Left lung (tissue), 10 donors: ENCODE data around the gene COL1A1. TPM values are rescaled to one million over a fixed set of nuclear protein-coding genes. Genes with fewer than 3 reads are reported as not detected.

Source experiments
- ATAC-seq: fragments of 200-7000 bp; cut with Tn5 transposase; one replicate; pipeline ENCODE4 v1.9.1; 2020; ENCODE audit warnings: moderate library complexity
- DNase-seq, 4 donors: peaks; one replicate each; pipeline ENCODE4 v3.0.0-alpha.2; 2013 to 2020
- H3K27ac ChIP-seq, 2 donors: fragments of 200-600 bp; sonication (generic) in 1 of 2; one replicate each; pipeline versions ENCODE4 v1.5.0 to v1.8.0; 2020 to 2021
- H3K27me3 ChIP-seq, 2 donors: fragments of 200-600 bp; sonication (generic) in 1 of 2; one replicate each; pipeline versions ENCODE4 v1.5.0 to v1.8.0; 2020 to 2021
- H3K36me3 ChIP-seq, 2 donors: fragments of 200-600 bp; sonication (generic) in 1 of 2; one replicate each; pipeline versions ENCODE4 v1.5.0 to v1.8.0; 2020 to 2021
- H3K4me1 ChIP-seq, 2 donors: fragments of 200-600 bp; one replicate each; pipeline ENCODE4 v1.8.0; 2021
- H3K4me3 ChIP-seq, 2 donors: fragments of 200-600 bp; sonication (generic) in 1 of 2; one replicate each; pipeline versions ENCODE4 v1.5.0 to v1.8.0; 2020 to 2021; ENCODE audit warnings: mild to moderate bottlenecking in 1 of 2
- H3K9me3 ChIP-seq, 2 donors: fragments of 200-600 bp; sonication (generic) in 1 of 2; one replicate each; pipeline versions ENCODE4 v1.5.0 to v1.8.0; 2020 to 2021
- intact Hi-C, 2 donors: fragments of 100-400 bp; cut with DNase I; formaldehyde crosslinking; loops; one replicate each; pipeline versions ENCODE4 v1.11.2 to v1.14.2; 2022
- polyA plus RNA-seq, 6 donors: library from polyadenylated mRNA; unstranded; fragments of 120-200 nt; gene quantifications; one replicate each; pipeline ENCODE4 v1.2.1, GENCODE V29; 2013; ENCODE audit not compliant: insufficient read length in 6 of 6
- total RNA-seq, 2 donors: library from RNA; stranded (reverse); fragmentation: NEBNext Ultra II Directional; extraction: Animal tissue kit (Norgen Biotek cat#: 25700); gene quantifications; one replicate each; pipeline ENCODE4 v1.2.1, GENCODE V29; 2021
- TF ChIP-seq, protein P1 (sequence below), 2 donors: fragments of 200-600 bp; sonication (generic) in 1 of 2; IDR thresholded peaks; one replicate each; pipeline versions ENCODE4 v1.5.0 to v1.8.0; 2021; ENCODE audit warnings: antibody characterized with exemption in 2 of 2
- donor health status: DM: no; HTN: yes; CAD: no.
- donor health status: DM: no; HTN: no; CAD: no.

COL1A1 gene
- total and polyA plus RNA-seq, 8 donors: 421 to 4,830 (median 675) TPM

DNA sequence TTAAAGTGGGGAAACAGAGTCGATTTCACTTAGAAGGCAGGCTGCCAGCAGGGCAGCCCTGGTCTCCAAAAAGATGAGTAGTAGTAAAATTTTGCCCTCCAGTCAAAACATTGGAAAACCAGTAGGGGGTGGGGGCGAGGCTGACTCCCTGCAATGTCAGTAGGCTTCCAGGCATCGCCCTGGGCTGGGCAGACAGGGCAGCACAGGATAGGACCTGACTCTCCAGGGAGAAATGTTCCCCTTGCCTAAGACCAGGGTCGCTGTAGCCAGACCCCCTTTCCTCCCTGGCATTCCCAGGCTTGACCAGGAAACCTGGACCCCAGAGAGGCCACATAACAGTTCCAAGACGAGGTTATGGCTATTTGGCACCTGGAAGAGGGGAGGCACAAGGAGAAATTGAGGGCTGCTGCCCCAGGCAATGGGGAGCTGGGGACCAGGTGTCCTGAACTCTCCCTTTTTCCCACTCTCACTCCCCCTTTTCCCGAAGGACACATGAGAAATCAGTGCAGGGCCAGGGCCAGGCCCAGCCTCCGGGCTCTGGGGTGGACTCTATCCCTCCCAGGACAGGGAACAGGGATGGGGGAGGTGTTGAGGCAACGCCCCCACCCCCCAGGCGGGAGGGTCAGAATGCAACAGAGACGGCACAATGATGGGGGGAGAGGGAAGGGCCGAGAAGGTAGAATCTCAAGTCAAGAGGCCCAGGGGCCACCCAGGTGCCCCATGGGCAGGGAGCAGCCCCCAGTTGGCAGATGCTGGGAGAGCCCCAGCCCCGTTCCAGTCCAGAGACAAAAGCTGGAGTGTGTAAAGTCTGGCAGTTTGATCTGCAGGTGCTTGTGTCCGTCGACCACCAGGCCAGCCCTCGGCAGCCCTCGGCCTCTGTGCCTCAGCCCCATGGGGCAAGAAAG is 67.0 kb downstream of the COL1A1 start:
- peaks cover 0 to 33% of the 10 kb centered on the region in 2 donors for H3K4me1 ChIP-seq
- DNase-seq: peak in 1 of 4 donors; percentile 62
- H3K36me3 ChIP-seq: peaks cover 0 to 57% of the 10 kb centered on the region in 2 donors
- peaks cover under 1 to 18% of the 10 kb centered on the region in 2 donors for H3K27me3 ChIP-seq
- intact Hi-C loops: no loop called here
- TF ChIP-seq, protein P1, sequence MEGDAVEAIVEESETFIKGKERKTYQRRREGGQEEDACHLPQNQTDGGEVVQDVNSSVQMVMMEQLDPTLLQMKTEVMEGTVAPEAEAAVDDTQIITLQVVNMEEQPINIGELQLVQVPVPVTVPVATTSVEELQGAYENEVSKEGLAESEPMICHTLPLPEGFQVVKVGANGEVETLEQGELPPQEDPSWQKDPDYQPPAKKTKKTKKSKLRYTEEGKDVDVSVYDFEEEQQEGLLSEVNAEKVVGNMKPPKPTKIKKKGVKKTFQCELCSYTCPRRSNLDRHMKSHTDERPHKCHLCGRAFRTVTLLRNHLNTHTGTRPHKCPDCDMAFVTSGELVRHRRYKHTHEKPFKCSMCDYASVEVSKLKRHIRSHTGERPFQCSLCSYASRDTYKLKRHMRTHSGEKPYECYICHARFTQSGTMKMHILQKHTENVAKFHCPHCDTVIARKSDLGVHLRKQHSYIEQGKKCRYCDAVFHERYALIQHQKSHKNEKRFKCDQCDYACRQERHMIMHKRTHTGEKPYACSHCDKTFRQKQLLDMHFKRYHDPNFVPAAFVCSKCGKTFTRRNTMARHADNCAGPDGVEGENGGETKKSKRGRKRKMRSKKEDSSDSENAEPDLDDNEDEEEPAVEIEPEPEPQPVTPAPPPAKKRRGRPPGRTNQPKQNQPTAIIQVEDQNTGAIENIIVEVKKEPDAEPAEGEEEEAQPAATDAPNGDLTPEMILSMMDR (IDR thresholded peaks at IDR 0.05): no peak
- no peak overlapping the region for H3K27ac ChIP-seq
- no peak overlapping the region for H3K4me3 ChIP-seq
- no peak for ATAC-seq
- no peaks in the 10 kb centered on the region for H3K9me3 ChIP-seq

DNA sequence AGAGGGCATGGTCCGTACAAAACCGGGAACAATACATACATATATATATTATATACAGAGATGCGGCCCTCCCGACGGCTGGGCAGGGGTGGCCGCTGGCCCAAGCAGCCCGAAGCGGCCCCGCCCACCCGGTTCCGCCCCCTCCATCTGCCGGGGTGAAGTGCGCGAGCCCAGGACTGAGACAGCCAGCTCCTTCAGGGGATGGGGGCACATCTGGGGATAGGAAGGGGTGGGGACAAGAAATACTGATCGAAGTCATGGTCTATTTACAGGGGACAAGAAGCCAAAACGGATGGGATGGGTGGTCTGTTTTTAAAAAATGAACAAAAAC is 67.7 kb downstream of the COL1A1 start:
- ATAC-seq (peak; percentile 16), DNase-seq (peak in 1 of 4 donors; percentile 75)
- H3K4me3 ChIP-seq: no peak overlapping the region
- H3K27me3 ChIP-seq: peaks cover 7 to 25% of the 10 kb centered on the region in 2 donors
- H3K4me1 ChIP-seq: peaks cover 7 to 35% of the 10 kb centered on the region in 2 donors
- intact Hi-C loops: no loop called here
- H3K9me3 ChIP-seq: no peaks in the 10 kb centered on the region
- TF ChIP-seq, protein P1 (IDR thresholded peaks at IDR 0.05): no peak
- H3K27ac ChIP-seq: peak overlapping the region in 1 of 2 donors; percentile 30
- H3K36me3 ChIP-seq: peaks cover 0 to 49% of the 10 kb centered on the region in 2 donors

Other genes starting within 250 kb of the COL1A1 start
- 1 to 10 TPM in 1 of 2 donors, under 1 TPM in 1; 0.76 to 1.3 TPM for gene DLX4, start 232.4 kb downstream of the COL1A1 start, total RNA-seq
- gene DLX4, start 232.4 kb downstream of the COL1A1 start, polyA plus RNA-seq: 1 to 10 TPM; 1.2 to 2.6 (median 1.5) TPM
- gene DLX3, start 206.4 kb downstream of the COL1A1 start, total RNA-seq: under 1 TPM; 0.52 to 0.67 TPM
- 1 to 10 TPM; 1.1 to 2.2 (median 1.4) TPM for gene DLX3, start 206.4 kb downstream of the COL1A1 start, polyA plus RNA-seq
- gene ITGA3, start 145.5 kb downstream of the COL1A1 start, total RNA-seq: 100 to 1,000 TPM; 182 to 311 TPM
- 10 to 100 TPM; 43.0 to 66.7 (median 50.9) TPM for gene ITGA3, start 145.5 kb downstream of the COL1A1 start, polyA plus RNA-seq
- 10 to 100 TPM; 20.7 to 32.0 TPM for gene PDK2, start 106.3 kb downstream of the COL1A1 start, total RNA-seq
- gene PDK2, start 106.3 kb downstream of the COL1A1 start, polyA plus RNA-seq: 10 to 100 TPM; 61.0 to 83.8 (median 69.4) TPM
- gene SAMD14, start 71.5 kb downstream of the COL1A1 start, total RNA-seq: 10 to 100 TPM in 1 of 2 donors, 1 to 10 TPM in 1; 8.4 to 10.2 TPM
- gene SAMD14, start 71.5 kb downstream of the COL1A1 start, polyA plus RNA-seq: 10 to 100 TPM; 14.9 to 21.6 (median 16.6) TPM
- 10 to 100 TPM; 67.4 to 86.6 TPM for gene PPP1R9B, start 51.0 kb downstream of the COL1A1 start, total RNA-seq
- gene PPP1R9B, start 51.0 kb downstream of the COL1A1 start, polyA plus RNA-seq: 10 to 100 TPM; 53.4 to 68.9 (median 61.5) TPM
- gene SGCA, start 35.6 kb downstream of the COL1A1 start, total RNA-seq: 10 to 100 TPM in 1 of 2 donors, 1 to 10 TPM in 1; 8.3 to 18.5 TPM
- 1 to 10 TPM; 3.2 to 7.5 (median 4.8) TPM for gene SGCA, start 35.6 kb downstream of the COL1A1 start, polyA plus RNA-seq
- 10 to 100 TPM in 1 of 2 donors, 1 to 10 TPM in 1; 4.4 to 10.7 TPM for gene TMEM92, start 72.8 kb upstream of the COL1A1 start, total RNA-seq
- 1 to 10 TPM; 4.4 to 6.8 (median 6.4) TPM for gene TMEM92, start 72.8 kb upstream of the COL1A1 start, polyA plus RNA-seq
- 10 to 100 TPM; 19.6 to 24.3 TPM for gene XYLT2, start 144.5 kb upstream of the COL1A1 start, total RNA-seq
- gene XYLT2, start 144.5 kb upstream of the COL1A1 start, polyA plus RNA-seq: 10 to 100 TPM; 18.6 to 25.0 (median 21.4) TPM
- gene MRPL27, start 171.6 kb upstream of the COL1A1 start, total RNA-seq: 10 to 100 TPM; 52.5 to 53.8 TPM
- 10 to 100 TPM; 53.9 to 60.1 (median 56.4) TPM for gene MRPL27, start 171.6 kb upstream of the COL1A1 start, polyA plus RNA-seq
- 1 to 10 TPM; 2.6 to 3.8 TPM for gene EME1, start 171.6 kb upstream of the COL1A1 start, total RNA-seq
- 10 to 100 TPM in 4 of 6 donors, 1 to 10 TPM in 2; 7.9 to 12.7 (median 11.4) TPM for gene EME1, start 171.6 kb upstream of the COL1A1 start, polyA plus RNA-seq
- 100 to 1,000 TPM; 102 to 151 TPM for gene LRRC59, start 195.9 kb upstream of the COL1A1 start, total RNA-seq
- gene LRRC59, start 195.9 kb upstream of the COL1A1 start, polyA plus RNA-seq: 10 to 100 TPM; 43.6 to 65.5 (median 49.2) TPM
- 100 to 1,000 TPM in 1 of 2 donors, 10 to 100 TPM in 1; 60.9 to 148 TPM for gene ACSF2, start 224.6 kb upstream of the COL1A1 start, total RNA-seq
- gene ACSF2, start 224.6 kb upstream of the COL1A1 start, polyA plus RNA-seq: 100 to 1,000 TPM; 106 to 146 (median 124) TPM